Activated CD4-positive, alpha-beta T cell treated with anti-CD3 and anti-CD28 coated beads for 36 hours (primary cell): ENCODE measurements around the gene ARFRP1. TPM values are rescaled to one million over a fixed set of nuclear protein-coding genes. Genes with fewer than 3 reads are reported as not detected.
"Not testable (repeated sequence)": the region's sequence is repeated elsewhere in the genome, so short reads cannot be mapped to it uniquely, and the experiment has no call there.

Experiments used
- ATAC-seq: fragments of 200-7000 bp; cut with Tn5 transposase; one replicate; pipeline ENCODE4 v1.10.0; 2021; ENCODE audit warnings: mild to moderate bottlenecking, moderate library complexity
- CTCF ChIA-PET: fragments of 350-600 bp; sonication (Branson Sonifier 250); formaldehyde crosslinking; loops from one replicate; lab custom pipeline; 2021; ENCODE audit warnings: antibody characterized with exemption; lab: Charles Lee
- POLR2A ChIA-PET: fragments of 350-600 bp; sonication (Branson Sonifier 250); formaldehyde crosslinking; loops from one replicate; lab custom pipeline; 2021; ENCODE audit warnings: antibody characterized with exemption, inconsistent platforms; lab: Charles Lee
- DNase-seq: peaks from one replicate; pipeline ENCODE4 v3.0.0-alpha.2; 2020
- H3K27ac Mint-ChIP-seq: one replicate; pipeline ENCODE4 v1.8.0; 2021; ENCODE audit warnings: mixed read lengths
- H3K27me3 Mint-ChIP-seq: one replicate; pipeline ENCODE4 v1.8.0; 2021; ENCODE audit warnings: mixed read lengths
- H3K36me3 Mint-ChIP-seq: one replicate; pipeline ENCODE4 v1.8.0; 2021; ENCODE audit warnings: low read depth, mixed read lengths
- H3K4me1 Mint-ChIP-seq: one replicate; pipeline ENCODE4 v1.8.0; 2021; ENCODE audit warnings: mixed read lengths
- H3K4me3 Mint-ChIP-seq: one replicate; pipeline ENCODE4 v1.8.0; 2021; ENCODE audit warnings: mild to moderate bottlenecking, moderate library complexity, mixed read lengths
- H3K9me3 Mint-ChIP-seq: one replicate; pipeline ENCODE4 v1.8.0; 2021; ENCODE audit warnings: low read depth, mixed read lengths
- intact Hi-C, 2 experiments: fragments of 100-400 bp; cut with DNase I in 1 of 2; cut with micrococcal nuclease in 1 of 2; formaldehyde crosslinking; loops; one replicate each; pipeline versions ENCODE4 v1.14.2 to v1.15.1; 2022 to 2024; cut with DNase I, micrococcal nuclease
- total RNA-seq, 2 experiments: library from RNA; stranded (reverse); gene quantifications; one replicate each; pipeline ENCODE4 v1.2.3, GENCODE V29; 2021

ARFRP1 gene
- total RNA-seq, 2 experiments from 2014 or later: 36.4 to 52.0 TPM

DNA sequence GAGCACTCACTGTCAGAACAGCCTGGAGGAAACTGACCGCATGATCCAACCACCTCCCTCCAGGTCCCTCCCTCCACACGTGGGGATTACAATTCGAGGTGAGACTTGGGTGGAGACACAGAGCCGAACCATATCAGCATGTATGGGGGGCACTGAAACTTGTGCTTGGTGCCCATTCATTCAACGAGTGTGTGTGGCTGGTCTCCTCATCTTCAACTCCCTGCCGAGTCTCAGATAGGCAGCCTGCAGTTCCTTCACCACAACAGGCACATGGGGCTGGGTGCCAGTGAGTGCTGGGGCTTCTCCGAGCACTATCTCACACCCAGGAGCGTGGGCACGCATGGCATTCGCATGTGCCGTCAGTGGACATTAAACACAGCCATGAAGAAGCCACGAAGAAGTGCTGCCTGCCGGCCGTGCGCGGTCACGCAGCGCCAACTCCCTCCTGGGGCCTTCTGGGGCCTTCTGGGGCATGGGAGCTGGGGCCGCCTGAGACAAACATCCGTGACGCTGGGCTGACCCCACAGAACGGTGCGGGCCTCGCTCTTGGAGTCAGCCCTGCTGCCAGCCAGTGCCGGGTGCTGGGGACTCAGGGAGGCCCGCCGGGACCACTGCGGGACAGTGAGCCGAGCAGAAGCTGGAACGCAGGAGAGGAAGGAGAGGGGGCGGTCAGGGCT is 50.4 kb downstream of the ARFRP1 start:
- H3K36me3 Mint-ChIP-seq: peaks cover 7% of the 10 kb centered on the region
- intact Hi-C loops: loop anchor here in 1 of 2 experiments (5.0 kb wide), 2 partner anchors 75 to 440 kb away; partner anchors contain the start of gene YTHDF1
- no peak for ATAC-seq
- peak overlapping the region; percentile 95 for H3K4me3 Mint-ChIP-seq
- peaks cover 30% of the 10 kb centered on the region for H3K4me1 Mint-ChIP-seq
- POLR2A ChIA-PET: interaction anchor here (1.2 to 1.8 kb wide), 3 partner anchors 15 to 51 kb away, joined by 3 to 8 read pairs (median 6); partner anchors contain the start of genes ARFRP1, GMEB2 and ZGPAT
- peak; percentile 37 for DNase-seq
- CTCF ChIA-PET: interaction anchor here (0.9 to 1.3 kb wide), 4 partner anchors 11 to 136 kb away, joined by 3 to 9 read pairs (median 4); partner anchors contain the start of gene PPDPF
- no peaks in the 10 kb centered on the region for H3K27me3 Mint-ChIP-seq
- H3K9me3 Mint-ChIP-seq: no peaks in the 10 kb centered on the region
- H3K27ac Mint-ChIP-seq: peak overlapping the region; percentile 94

DNA sequence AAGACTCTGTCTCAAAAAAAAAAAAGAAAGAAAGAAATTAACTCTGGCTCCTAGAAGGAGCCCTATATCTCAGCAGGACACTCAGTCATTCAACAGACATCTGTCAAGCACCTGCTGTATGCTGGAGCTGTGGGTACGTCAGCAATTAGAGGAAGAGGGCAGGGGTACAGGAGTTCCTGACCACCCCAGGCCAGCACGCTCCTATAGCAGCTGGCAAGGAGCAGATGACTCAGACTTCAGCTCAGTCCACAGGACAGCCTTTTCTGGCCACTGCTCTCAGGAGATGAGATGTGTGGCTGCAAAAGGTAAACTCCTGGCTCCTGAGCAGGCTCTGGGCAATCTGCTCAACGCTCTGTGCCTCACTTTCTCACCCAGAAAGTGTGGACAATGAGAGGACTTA is 51.3 kb downstream of the ARFRP1 start:
- Mint-ChIP-seq H3K36me3 (peaks cover 5% of the 10 kb centered on the region), H3K27ac (no peak overlapping the region), H3K4me3 (peak overlapping the region; percentile 95), H3K9me3 (no peaks in the 10 kb centered on the region), H3K27me3 (no peaks in the 10 kb centered on the region), H3K4me1 (peaks cover 33% of the 10 kb centered on the region)
- intact Hi-C loops: loop anchor here in 1 of 2 experiments (5.0 kb wide), 2 partner anchors 74 to 439 kb away; partner anchors contain the start of gene YTHDF1
- no peak for ATAC-seq
- no peak for DNase-seq
- ChIA-PET CTCF (interaction anchor here (0.9 kb wide), 1 partner anchor 12 kb away, joined by 3 read pairs; no protein-coding TSS in a partner anchor), POLR2A (no interaction called here)

DNA sequence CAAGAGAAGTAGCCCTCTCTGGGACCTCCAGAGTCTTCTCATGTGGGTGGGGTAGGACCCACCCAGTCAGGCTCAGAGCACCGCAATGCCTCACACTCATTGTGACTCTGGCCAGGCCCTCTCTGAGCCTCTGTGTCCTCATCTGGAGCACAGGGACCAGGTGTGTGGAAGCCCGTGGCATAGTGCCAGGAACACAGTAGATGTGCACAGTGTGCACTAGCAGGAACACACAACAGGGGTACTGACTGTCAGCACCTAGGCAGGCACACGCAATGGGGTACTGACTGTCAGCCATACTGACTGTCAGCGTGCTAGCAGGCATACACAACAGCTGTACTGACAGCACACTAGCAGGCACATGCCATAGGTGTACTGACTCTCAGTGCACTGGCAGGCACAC is 52.5 kb downstream of the ARFRP1 start:
- POLR2A ChIA-PET: no interaction called here
- no peak for ATAC-seq
- Mint-ChIP-seq H3K27me3 (no peaks in the 10 kb centered on the region), H3K4me1 (peaks cover 36% of the 10 kb centered on the region), H3K27ac (no peak overlapping the region), H3K9me3 (no peaks in the 10 kb centered on the region), H3K36me3 (peaks cover 2% of the 10 kb centered on the region), H3K4me3 (no peak overlapping the region)
- DNase-seq: no peak
- intact Hi-C loops: loop anchor here in 1 of 2 experiments (5.0 kb wide), 2 partner anchors 73 to 438 kb away; partner anchors contain the start of gene YTHDF1
- CTCF ChIA-PET: interaction anchor here (0.9 kb wide), 1 partner anchor 118 kb away, joined by 3 read pairs; the partner anchor contains the start of gene PTK6

DNA sequence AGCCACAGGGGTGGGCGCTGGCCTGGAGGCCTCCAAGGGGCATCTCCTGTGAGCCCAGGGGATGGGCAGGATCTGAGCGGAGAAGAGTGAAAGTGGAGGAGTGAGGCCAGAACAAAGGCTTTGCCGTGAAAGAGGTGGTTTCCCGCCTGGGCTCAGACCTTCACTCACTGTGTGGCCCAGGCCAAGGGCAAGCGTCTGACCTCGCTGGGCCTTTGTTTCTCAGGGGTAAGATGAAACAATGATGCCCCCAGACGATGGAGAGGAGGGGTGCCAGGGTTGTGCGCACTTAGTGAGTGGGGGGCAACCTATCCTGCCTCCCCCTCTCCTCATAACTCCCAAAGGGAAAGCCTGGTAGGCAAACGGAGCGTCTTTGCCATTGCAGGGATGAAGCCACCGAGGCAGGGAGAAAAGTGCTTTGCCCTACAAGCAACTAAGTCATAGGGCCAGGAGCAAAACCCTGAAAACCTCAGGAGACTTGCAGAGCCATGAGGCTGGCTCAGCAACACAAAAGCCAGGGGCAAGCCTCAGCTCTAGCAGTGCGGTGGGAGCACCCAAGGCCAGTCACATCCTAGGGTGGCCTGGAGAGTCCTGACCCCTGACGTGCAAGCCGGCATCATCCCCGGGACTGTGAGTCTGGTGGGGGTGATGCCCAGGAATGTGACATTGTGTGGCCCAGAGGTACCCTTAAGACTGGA is 53.7 kb downstream of the ARFRP1 start:
- intact Hi-C loops: loop anchor here (1.0 kb wide), 3 partner anchors 12 to 211 kb away; partner anchors contain the start of genes GMEB2 (in 1 of the 2) and TPD52L2 (in 1 of the 2)
- POLR2A ChIA-PET: interaction anchor here (1.0 kb wide), 1 partner anchor 12 kb away, joined by 4 read pairs; no protein-coding TSS in a partner anchor
- Mint-ChIP-seq H3K9me3 (no peaks in the 10 kb centered on the region), H3K27me3 (no peaks in the 10 kb centered on the region), H3K27ac (peak overlapping the region; percentile 82), H3K36me3 (no peaks in the 10 kb centered on the region), H3K4me3 (peak overlapping the region; percentile 73), H3K4me1 (peaks cover 26% of the 10 kb centered on the region)
- no peak for DNase-seq
- peak; percentile 1 for ATAC-seq
- CTCF ChIA-PET: no interaction called here

DNA sequence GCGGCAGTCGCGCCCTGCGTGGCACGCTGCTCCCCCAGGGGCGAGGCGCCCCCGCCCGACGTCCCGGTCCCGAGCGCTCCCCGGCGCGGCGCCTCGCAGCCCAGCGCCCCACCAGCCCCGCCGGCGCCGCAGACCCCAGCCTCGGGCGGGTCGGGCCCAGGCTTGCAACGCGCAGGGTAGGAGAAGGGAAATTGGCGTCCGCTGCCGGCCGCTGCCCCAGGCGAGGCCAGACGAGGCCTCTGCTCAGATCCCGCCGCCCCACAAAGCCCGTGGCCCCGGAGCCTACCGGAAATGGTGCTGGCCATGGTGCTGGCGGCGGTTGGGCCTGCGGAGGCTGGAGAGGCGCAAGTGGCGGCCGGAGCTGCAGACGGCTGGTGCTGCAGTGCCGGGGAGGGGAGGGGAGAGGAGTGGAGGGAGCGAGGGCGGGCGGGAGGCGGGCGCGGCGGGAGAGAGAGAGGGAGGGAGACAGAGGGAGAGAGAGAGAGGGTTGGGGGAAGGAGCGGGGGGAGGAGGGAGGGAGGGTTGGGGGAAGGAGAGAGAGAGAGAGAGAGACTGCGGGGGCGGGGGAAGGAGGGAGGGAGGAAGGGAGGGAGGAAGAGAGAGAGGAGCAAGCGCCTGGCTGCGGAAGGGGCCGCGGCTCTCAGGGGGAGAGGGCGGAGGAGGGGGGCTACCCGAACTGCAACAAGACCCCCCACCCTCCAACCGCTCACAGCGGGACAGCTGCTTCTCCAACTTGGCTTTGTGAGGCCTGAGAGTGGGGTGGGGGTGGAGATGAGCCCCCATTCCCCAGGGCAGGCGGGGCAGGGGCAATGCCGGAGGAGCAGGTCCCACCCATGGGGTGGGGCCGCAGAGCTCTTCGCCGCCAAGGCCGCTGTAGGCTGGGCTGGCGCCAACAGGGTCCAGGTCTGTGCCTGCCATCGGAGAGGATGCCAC is 54.5 kb downstream of the ARFRP1 start, which contains the start of gene STMN3:
Gene STMN3, minus strand, starts transcription at position 384 of the 933 bp plus-strand sequence. Its CDS starts 79 bp downstream, at position 305.
- intact Hi-C loops: loop anchor here (1.0 kb wide), 3 partner anchors 11 to 212 kb away; partner anchors contain the start of genes GMEB2 (in 1 of the 2) and TPD52L2 (in 1 of the 2)
- POLR2A ChIA-PET: interaction anchor here (1.0 kb wide), 2 partner anchors 11 to 26 kb away, joined by 3 to 4 read pairs; partner anchors contain the start of gene GMEB2
- Mint-ChIP-seq H3K27me3 (no peaks in the 10 kb centered on the region), H3K27ac (peak within 1 kb of the TSS; percentile 82), H3K4me1 (peaks cover 22% of the 10 kb centered on the region), H3K9me3 (no peaks in the 10 kb centered on the region), H3K4me3 (peak within 1 kb of the TSS; percentile 73), H3K36me3 (no peaks in the 10 kb centered on the region)
- CTCF ChIA-PET: interaction anchor here (0.7 kb wide), 1 partner anchor 84 kb away, joined by 3 read pairs; no protein-coding TSS in a partner anchor
- DNase-seq (peak; percentile 87), ATAC-seq (peak; percentile 40)

DNA sequence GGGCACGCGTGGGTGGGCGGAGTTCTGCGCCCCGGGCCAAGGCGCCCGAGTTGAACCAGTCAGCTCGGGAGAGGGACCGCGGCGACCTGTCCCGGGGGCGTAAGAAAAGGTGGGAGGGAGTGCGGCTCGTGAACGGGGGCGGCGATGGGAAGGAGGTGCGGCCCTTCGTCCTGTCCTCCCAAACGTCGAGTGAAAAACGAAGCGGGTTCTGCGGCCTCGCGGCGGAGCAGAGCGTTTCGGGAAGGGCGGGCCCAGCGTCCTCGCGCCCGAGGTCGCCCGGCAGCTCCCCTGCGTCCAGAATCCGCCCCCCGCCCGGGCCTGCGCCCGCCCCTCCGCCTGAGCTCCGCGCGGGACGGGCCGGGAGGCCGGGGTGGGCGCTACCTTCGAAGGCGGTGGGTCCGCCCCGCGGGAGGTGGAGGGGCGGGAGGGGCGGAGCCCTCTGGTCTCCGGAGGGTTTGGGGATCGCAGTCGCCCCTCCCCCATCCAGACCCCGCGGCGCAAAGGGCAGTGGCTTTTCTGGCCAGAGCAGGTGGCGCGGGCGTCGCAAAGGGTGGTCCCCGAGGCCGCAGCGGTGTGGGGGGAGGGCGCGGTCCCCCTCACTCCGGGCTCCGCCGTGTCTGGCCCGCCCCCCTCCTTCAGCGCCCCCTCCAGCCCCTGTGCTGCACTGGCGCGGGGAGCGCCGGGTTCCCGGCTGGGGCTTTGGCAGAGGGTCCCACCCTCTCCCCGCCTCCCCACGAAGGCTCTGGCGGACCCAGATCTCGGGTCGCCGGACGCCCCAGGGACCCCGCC is 55.4 kb downstream of the ARFRP1 start:
- peaks cover 22% of the 10 kb centered on the region for H3K4me1 Mint-ChIP-seq
- H3K36me3 Mint-ChIP-seq: no peaks in the 10 kb centered on the region
- ChIA-PET CTCF (interaction anchor here (0.5 to 1.4 kb wide), 2 partner anchors 11 to 631 kb away, joined by 3 to 6 read pairs; no protein-coding TSS in a partner anchor), POLR2A (interaction anchor here (1.0 kb wide), 1 partner anchor 25 kb away, joined by 3 read pairs; the partner anchor contains the start of gene GMEB2)
- H3K9me3 Mint-ChIP-seq: no peaks in the 10 kb centered on the region
- intact Hi-C loops: no loop called here
- peak; percentile 4 for ATAC-seq
- peak; percentile 44 for DNase-seq
- H3K4me3 Mint-ChIP-seq: peak overlapping the region; percentile 70
- H3K27ac Mint-ChIP-seq: no peak overlapping the region
- no peaks in the 10 kb centered on the region for H3K27me3 Mint-ChIP-seq

DNA sequence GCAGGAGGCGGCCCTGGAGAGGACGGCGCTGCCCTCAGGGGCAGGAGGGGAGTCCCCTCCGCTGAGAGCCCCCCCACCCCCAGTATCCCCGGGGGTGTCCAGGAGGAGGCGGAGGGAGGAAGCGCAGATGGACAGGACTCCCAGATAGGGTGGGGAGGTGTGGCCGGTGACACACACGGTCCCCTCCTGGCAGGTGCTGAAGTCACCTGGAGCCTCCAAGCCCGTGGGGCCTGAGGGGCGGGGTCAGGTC is 55.9 kb downstream of the ARFRP1 start:
- Mint-ChIP-seq H3K4me1 (peaks cover 18% of the 10 kb centered on the region), H3K4me3 (peak overlapping the region; percentile 70), H3K27me3 (no peaks in the 10 kb centered on the region), H3K36me3 (no peaks in the 10 kb centered on the region), H3K27ac (no peak overlapping the region), H3K9me3 (no peaks in the 10 kb centered on the region)
- ChIA-PET POLR2A (no interaction called here), CTCF (interaction anchor here (0.5 to 1.4 kb wide), 2 partner anchors 10 to 632 kb away, joined by 3 to 6 read pairs; no protein-coding TSS in a partner anchor)
- DNase-seq (peak; percentile 56), ATAC-seq (no peak)
- intact Hi-C loops: no loop called here

DNA sequence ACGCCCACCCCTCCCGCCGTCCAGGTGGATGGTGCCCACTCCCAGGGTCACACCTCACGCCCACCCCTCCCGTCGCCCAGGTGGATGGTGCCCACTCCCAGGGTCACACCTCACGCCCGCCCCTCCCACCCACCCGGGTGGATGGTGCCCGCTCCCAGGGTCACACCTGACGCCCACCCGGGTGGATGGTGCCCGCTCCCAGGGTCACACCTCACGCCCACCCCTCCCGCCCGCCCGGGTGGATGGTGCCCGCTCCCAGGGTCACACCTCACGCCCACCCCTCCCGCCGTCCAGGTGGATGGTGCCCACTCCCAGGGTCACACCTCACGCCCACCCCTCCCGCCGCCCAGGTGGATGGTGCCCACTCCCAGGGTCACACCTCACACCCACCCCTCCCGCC is 57.3 kb downstream of the ARFRP1 start:
- H3K4me3 Mint-ChIP-seq, DNase-seq, H3K27ac Mint-ChIP-seq, H3K36me3 Mint-ChIP-seq, H3K27me3 Mint-ChIP-seq, intact Hi-C loops, CTCF ChIA-PET, ATAC-seq, POLR2A ChIA-PET, H3K9me3 Mint-ChIP-seq: not testable (repeated sequence)
- peaks cover 18% of the 10 kb centered on the region for H3K4me1 Mint-ChIP-seq

DNA sequence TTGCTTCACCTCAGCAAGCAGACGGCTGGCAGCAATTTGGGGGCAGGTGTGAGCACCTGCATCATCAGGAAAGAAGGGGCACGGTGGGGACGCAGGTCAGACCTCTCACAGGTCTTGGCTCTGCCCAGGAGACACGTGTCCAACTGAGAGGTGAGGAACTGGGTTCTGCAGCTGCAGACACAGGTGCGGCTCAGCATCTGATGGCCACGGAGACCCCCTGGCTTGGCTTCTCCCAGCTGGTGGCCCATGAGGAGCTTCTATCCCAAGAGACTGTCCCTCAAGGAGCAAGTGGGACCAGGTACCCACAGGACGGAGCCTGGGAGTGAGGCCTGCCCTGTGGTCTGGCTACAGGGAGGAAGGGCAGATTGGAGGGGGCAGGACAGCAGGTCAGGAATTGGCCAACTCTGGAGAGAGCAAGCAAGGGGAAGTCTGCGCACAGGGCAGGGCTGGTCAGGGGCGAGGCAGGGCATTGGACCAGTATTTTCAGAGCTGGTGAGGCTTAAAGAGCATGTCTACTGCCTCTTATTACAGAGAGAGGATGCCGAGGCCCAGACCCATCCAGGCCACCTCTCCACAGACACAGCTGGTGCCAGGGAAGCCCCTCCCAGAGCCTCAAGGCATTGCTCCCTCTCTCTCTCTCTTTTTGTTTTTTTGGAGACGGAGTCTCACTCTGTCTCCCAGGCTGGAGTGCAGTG is 58.7 kb downstream of the ARFRP1 start:
- no peak overlapping the region for H3K27ac Mint-ChIP-seq
- no peaks in the 10 kb centered on the region for H3K27me3 Mint-ChIP-seq
- POLR2A ChIA-PET: no interaction called here
- H3K36me3 Mint-ChIP-seq: no peaks in the 10 kb centered on the region
- no peak for DNase-seq
- H3K9me3 Mint-ChIP-seq: no peaks in the 10 kb centered on the region
- H3K4me3 Mint-ChIP-seq: no peak overlapping the region
- peaks cover 12% of the 10 kb centered on the region for H3K4me1 Mint-ChIP-seq
- intact Hi-C loops: no loop called here
- CTCF ChIA-PET: interaction anchor here (0.8 kb wide), 1 partner anchor 16 kb away, joined by 3 read pairs; no protein-coding TSS in a partner anchor
- ATAC-seq: no peak
